ENCODE results near the gene TMED8. TPM values are rescaled to one million over a fixed set of nuclear protein-coding genes. Genes with fewer than 3 reads are reported as not detected.

Gene TMED8
- total and polyA plus RNA-seq, 2 of the 13 experiments (the other 11 are each of a cell fraction or from before 2014, with no cell fraction given): 6.0 to 11.7 TPM

DNA sequence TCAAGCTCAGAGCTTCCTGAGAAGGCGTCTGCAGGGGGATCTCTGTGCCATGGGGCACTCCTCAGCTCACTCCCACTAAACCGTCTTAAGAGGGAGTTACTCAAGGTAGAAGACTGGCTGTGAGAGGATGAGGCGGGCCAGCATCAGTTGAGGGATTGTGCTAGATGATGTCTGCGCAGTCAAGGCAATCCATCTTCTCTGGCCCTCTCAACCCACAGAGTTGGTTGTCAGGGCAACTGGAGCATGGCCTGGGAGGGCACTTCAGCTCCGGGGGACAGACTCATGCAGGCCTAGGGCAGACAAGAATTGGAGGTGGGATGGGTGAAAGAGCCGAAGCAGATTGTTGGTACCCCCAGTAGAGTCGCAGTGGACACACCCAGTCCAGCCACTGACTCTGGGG lies 47.0 kb downstream of the TMED8 start:
- no peak overlapping the region for H3K4me2 ChIP-seq (ENCODE audit: low read depth, low read length)
- H3K4me3 ChIP-seq (replicated peaks in 1 of 3; ENCODE audit: insufficient read depth in 1 of 3, low read depth in 2 of 3, low read length in 3 of 3): no peak overlapping the region
- intact Hi-C loops (cut with micrococcal nuclease; ENCODE audit: unreplicated experiment) (no loop called here), in situ Hi-C loops (cut with HindIII; ENCODE audit: extremely low pct_ligation_motif_present, low pct_unique_long_range_greater_than_20kb) (no loop called here)
- peaks cover 12% of the 10 kb centered on the region for H3K4me1 ChIP-seq (ENCODE audit: insufficient read depth, low read length)
- no peak overlapping the region for H3K27ac ChIP-seq (ENCODE audit: extremely low read length, insufficient read depth, low read length)
- CTCF ChIA-PET (ENCODE audit: low intra/inter-chr PET ratio, low total read pairs): no interaction called here
- POLR2A ChIA-PET: interaction anchor here (1.1 to 3.5 kb wide), 3 partner anchors 9 to 47 kb away, joined by 3 to 12 read pairs (median 4); partner anchors contain the start of genes GSTZ1, POMT2, SAMD15 and TMED8
- DNase-seq (ENCODE audit: low spot score) (no peak), FAIRE-seq (no peak), ATAC-seq (no peak)
- BruUV-seq (replicated peaks): no TSS peak
- no peak overlapping the region for H2AFZ ChIP-seq (ENCODE audit: low read length)
- no peaks in the 10 kb centered on the region for H3K79me2 ChIP-seq (ENCODE audit: insufficient read depth, low read length)
- TF ChIP-seq ZNF569 (CRISPR knock-in tag; IDR thresholded peaks at IDR 0.05; ENCODE audit: borderline replicate concordance) (no peak), KAT8 (CRISPR knock-in tag; IDR thresholded peaks at IDR 0.05) (no peak)
- no peaks in the 10 kb centered on the region for H3K9me3 ChIP-seq (ENCODE audit: low read length)
- H3K9ac ChIP-seq (ENCODE audit: insufficient read depth, low read depth, low read length): no peak overlapping the region
- no peaks in the 10 kb centered on the region for H3K36me3 ChIP-seq (replicated peaks in 1 of 2; ENCODE audit: control insufficient read depth in 1 of 2, insufficient read depth in 2 of 2, low read length in 2 of 2)
- no peaks in the 10 kb centered on the region for H4K20me1 ChIP-seq (ENCODE audit: insufficient read depth, low read length)
- no peaks in the 10 kb centered on the region for H3K27me3 ChIP-seq (ENCODE audit: control insufficient read depth in 1 of 2, insufficient read depth in 2 of 2, low read length in 2 of 2)
- 93% methylated on average over 4 of the region's 7 CpGs for WGBS (ENCODE audit: low lambda C conversion rate)

DNA sequence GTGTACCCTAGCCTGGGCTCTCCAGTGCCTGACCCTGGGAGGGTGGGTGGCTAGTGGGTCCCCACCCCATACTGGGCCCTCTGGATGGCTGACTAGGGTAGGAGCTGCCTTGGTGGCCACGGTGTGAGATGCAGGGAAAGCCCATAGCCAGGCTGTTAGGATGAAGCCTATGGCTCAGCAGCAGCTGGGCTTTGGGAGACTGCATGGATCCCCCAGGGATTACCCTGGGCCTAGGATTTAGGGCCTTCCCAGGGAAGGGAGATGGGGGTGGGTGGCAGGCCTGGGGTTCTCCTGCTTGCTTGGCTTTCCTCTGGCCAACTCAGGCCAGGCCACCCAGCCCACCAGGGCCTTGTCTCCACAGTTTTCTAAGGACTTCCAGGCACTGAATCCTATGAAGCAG lies 49.8 kb downstream of the TMED8 start:
- H3K9ac ChIP-seq (ENCODE audit: insufficient read depth, low read depth, low read length): no peak overlapping the region
- no peak for FAIRE-seq
- H3K4me3 ChIP-seq (replicated peaks in 1 of 3; ENCODE audit: insufficient read depth in 1 of 3, low read depth in 2 of 3, low read length in 3 of 3): no peak overlapping the region
- no peaks in the 10 kb centered on the region for H3K27me3 ChIP-seq (ENCODE audit: control insufficient read depth in 1 of 2, insufficient read depth in 2 of 2, low read length in 2 of 2)
- H2AFZ ChIP-seq (ENCODE audit: low read length): no peak overlapping the region
- BruUV-seq (replicated peaks): no TSS peak
- intact Hi-C loops (cut with micrococcal nuclease; ENCODE audit: unreplicated experiment): no loop called here
- DNase-seq (ENCODE audit: low spot score): no peak
- no peaks in the 10 kb centered on the region for H3K9me3 ChIP-seq (ENCODE audit: low read length)
- POLR2A ChIA-PET: no interaction called here
- no peak; the same call in 2 of the 3 replicates for ATAC-seq
- TF ChIP-seq NR2F1 (CRISPR knock-in tag; IDR thresholded peaks at IDR 0.05) (no peak), PHF5A (CRISPR knock-in tag; IDR thresholded peaks at IDR 0.05; ENCODE audit: low read depth, unreplicated experiment) (no peak), WIZ (CRISPR knock-in tag; IDR thresholded peaks at IDR 0.05) (no peak)
- CTCF ChIA-PET (ENCODE audit: low intra/inter-chr PET ratio, low total read pairs): no interaction called here
- in situ Hi-C loops (cut with HindIII; ENCODE audit: extremely low pct_ligation_motif_present, low pct_unique_long_range_greater_than_20kb): no loop called here
- H3K36me3 ChIP-seq (replicated peaks in 1 of 2; ENCODE audit: control insufficient read depth in 1 of 2, insufficient read depth in 2 of 2, low read length in 2 of 2): no peaks in the 10 kb centered on the region
- H4K20me1 ChIP-seq (ENCODE audit: insufficient read depth, low read length): no peaks in the 10 kb centered on the region
- no peak overlapping the region for H3K4me2 ChIP-seq (ENCODE audit: low read depth, low read length)
- WGBS (ENCODE audit: low lambda C conversion rate): no CpG with 5 or more reads among the region's 1 CpG
- H3K4me1 ChIP-seq (ENCODE audit: insufficient read depth, low read length): peaks cover 37% of the 10 kb centered on the region
- H3K27ac ChIP-seq (ENCODE audit: extremely low read length, insufficient read depth, low read length): no peak overlapping the region
- peaks cover 7% of the 10 kb centered on the region for H3K79me2 ChIP-seq (ENCODE audit: insufficient read depth, low read length)
